Peyer's patch (tissue), 4 donors: Measurements from ENCODE around the gene XPR1. TPM values are rescaled to one million over a fixed set of nuclear protein-coding genes. Genes with fewer than 3 reads are reported as not detected.

ENCODE experiments used
- DNase-seq, 3 donors: peaks; one replicate each; pipeline ENCODE4 v3.0.0-alpha.2; 2017 to 2019
- H3K27ac ChIP-seq, 4 donors: fragments of 200-600 bp; sonication (generic); one replicate each; pipeline ENCODE4 v1.5.1; 2016 to 2019
- H3K27me3 ChIP-seq, 2 donors: fragments of 200-600 bp; sonication (generic); one replicate each; pipeline ENCODE4 v1.5.1; 2019
- H3K36me3 ChIP-seq, 3 donors: fragments of 200-600 bp; sonication (generic); one replicate each; pipeline ENCODE4 v1.5.1; 2016 to 2019
- H3K4me1 ChIP-seq, 4 donors: fragments of 200-600 bp; sonication (generic); one replicate each; pipeline ENCODE4 v1.5.1; 2016 to 2019
- H3K4me3 ChIP-seq, 4 donors: fragments of 200-600 bp; sonication (generic); 1 replicate in 3 of 4; 2 replicates in 1 of 4; pipeline ENCODE4 v1.5.1; 2016 to 2019; ENCODE audit warnings: mild to moderate bottlenecking in 1 of 4
- H3K9me3 ChIP-seq, 4 donors: fragments of 200-600 bp; sonication (generic); one replicate each; pipeline ENCODE4 v1.5.1; 2016 to 2019; ENCODE audit warnings: mild to moderate bottlenecking in 1 of 4
- CTCF ChIP-seq, 6 experiments: fragments of 450-650 bp in 4 of 6; fragments of 200-600 bp in 2 of 6; sonication (generic) in 1 of 6; IDR thresholded peaks; one replicate each; pipeline ENCODE4 v1.5.1; 2017 to 2019; ENCODE audit warnings: antibody characterized with exemption in 6 of 6, mild to moderate bottlenecking in 3 of 6, moderate library complexity in 1 of 6
- POLR2A ChIP-seq, 2 donors: fragments of 450-650 bp; IDR thresholded peaks; one replicate each; pipeline ENCODE4 v1.5.1; 2017; ENCODE audit warnings: antibody characterized with exemption in 2 of 2, mild to moderate bottlenecking in 2 of 2, moderate library complexity in 2 of 2
- total RNA-seq, 4 donors: library from RNA; depleted of rRNA; stranded (reverse); fragments of >200 nt; gene quantifications; one replicate each; pipeline ENCODE4 v1.1.0, GENCODE V29; 2016

Gene XPR1
- total RNA-seq = 10 to 100 TPM; 29.7 to 59.7 (median 53.9) TPM

GRCh38 chr1:180631766-180632325 lies at the start of gene XPR1:
Gene XPR1, plus strand, starts transcription at chr1:180632022. Its CDS starts 180 bp downstream, at chr1:180632202.
- DNase-seq = peak; percentile 98 to 99 (median 99)
- no peaks in the 10 kb centered on the region for H3K9me3 ChIP-seq
- no peaks in the 10 kb centered on the region for H3K27me3 ChIP-seq
- H3K4me3 ChIP-seq = peak within 1 kb of the TSS; percentile 78 to 95 (median 94)
- H3K36me3 ChIP-seq = no peaks in the 10 kb centered on the region
- H3K27ac ChIP-seq = peak within 1 kb of the TSS; percentile 92 to 99 (median 96)
- H3K4me1 ChIP-seq = peaks cover 0 to 35% (median 0%) of the 10 kb centered on the region in 4 donors
- TF ChIP-seq POLR2A (IDR thresholded peaks at IDR 0.05) (peak; percentile 84 to 95), CTCF (IDR thresholded peaks at IDR 0.05) (peak; percentile 21 to 71 (median 49))

GRCh38 chr1:180584869-180585268 lies 47.0 kb upstream of the XPR1 start:
- H3K36me3 ChIP-seq = no peaks in the 10 kb centered on the region
- no peak overlapping the region for H3K4me3 ChIP-seq
- no peak for DNase-seq
- H3K4me1 ChIP-seq = no peaks in the 10 kb centered on the region
- TF ChIP-seq CTCF (IDR thresholded peaks at IDR 0.05) (no peak), POLR2A (IDR thresholded peaks at IDR 0.05) (no peak)
- no peaks in the 10 kb centered on the region for H3K27me3 ChIP-seq
- no peak overlapping the region for H3K27ac ChIP-seq
- no peaks in the 10 kb centered on the region for H3K9me3 ChIP-seq

DNA sequence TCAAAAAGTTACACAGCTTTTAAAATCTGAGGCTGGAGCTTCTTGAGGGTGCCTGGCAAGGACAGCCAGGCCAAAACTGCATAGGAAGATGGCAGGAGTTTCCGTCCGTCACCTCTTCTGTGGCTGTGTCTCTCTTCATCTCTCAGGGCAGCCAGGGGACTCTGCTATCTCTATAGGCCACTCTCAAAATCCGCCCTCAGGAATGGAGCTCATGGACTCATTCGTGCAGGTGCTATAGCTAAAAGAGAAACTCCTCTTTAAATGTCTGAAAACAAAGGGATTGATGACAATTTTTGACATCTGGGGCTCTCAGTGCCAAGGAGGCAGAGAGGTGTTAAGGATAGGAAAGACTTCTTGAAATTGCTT lies 45.8 kb upstream of the XPR1 start:
- Histone ChIP-seq H3K36me3 (no peaks in the 10 kb centered on the region), H3K27me3 (no peaks in the 10 kb centered on the region), H3K4me1 (no peaks in the 10 kb centered on the region), H3K27ac (no peak overlapping the region), H3K4me3 (no peak overlapping the region), H3K9me3 (no peaks in the 10 kb centered on the region)
- DNase-seq = no peak
- TF ChIP-seq POLR2A (IDR thresholded peaks at IDR 0.05) (no peak), CTCF (IDR thresholded peaks at IDR 0.05) (no peak)

- H3K36me3 ChIP-seq = no peaks in the 10 kb centered on the region
- no peaks in the 10 kb centered on the region for H3K9me3 ChIP-seq
- TF ChIP-seq POLR2A (IDR thresholded peaks at IDR 0.05) (no peak), CTCF (IDR thresholded peaks at IDR 0.05) (no peak)
- H3K4me3 ChIP-seq = no peak overlapping the region
- DNase-seq = no peak
- H3K27ac ChIP-seq = no peak overlapping the region
- no peaks in the 10 kb centered on the region for H3K4me1 ChIP-seq
- no peaks in the 10 kb centered on the region for H3K27me3 ChIP-seq
Measured at GRCh38 chr1:180586671-180587155, 45.1 kb upstream of the XPR1 start.

- no peaks in the 10 kb centered on the region for H3K9me3 ChIP-seq
- no peaks in the 10 kb centered on the region for H3K36me3 ChIP-seq
- H3K4me1 ChIP-seq = no peaks in the 10 kb centered on the region
- H3K27ac ChIP-seq = no peak overlapping the region
- TF ChIP-seq POLR2A (IDR thresholded peaks at IDR 0.05) (no peak), CTCF (IDR thresholded peaks at IDR 0.05) (no peak)
- no peak for DNase-seq
- H3K27me3 ChIP-seq = no peaks in the 10 kb centered on the region
- no peak overlapping the region for H3K4me3 ChIP-seq
Measured at GRCh38 chr1:180588121-180588520, 43.7 kb upstream of the XPR1 start.
